Parathyroid adenoma (tissue), 2 donors: ENCODE data around the gene GIPR.
A peak's percentile ranks its signal among the peaks of the same experiment; 100 is the strongest.

Experiments
- H2AFZ ChIP-seq: fragments of 300-600 bp; sonication (generic); one replicate; pipeline ENCODE4 v1.7.0; 2017; ENCODE audit warnings: antibody characterized with exemption, mild to moderate bottlenecking
- H3K27ac ChIP-seq: fragments of 300-600 bp; sonication (generic); one replicate; pipeline ENCODE4 v1.7.0; 2017
- H3K27me3 ChIP-seq: fragments of 300-600 bp; sonication (generic); one replicate; pipeline ENCODE4 v1.7.0; 2017; ENCODE audit warnings: low read length; ENCODE audit not compliant: control insufficient read depth, insufficient read depth
- H3K36me3 ChIP-seq: fragments of 300-600 bp; sonication (generic); one replicate; pipeline ENCODE4 v1.7.0; 2017; ENCODE audit warnings: low read length; ENCODE audit not compliant: control insufficient read depth, insufficient read depth
- H3K4me1 ChIP-seq: fragments of 300-600 bp; sonication (generic); one replicate; pipeline ENCODE4 v1.7.0; 2017; ENCODE audit warnings: control low read depth
- H3K4me2 ChIP-seq: fragments of 300-600 bp; sonication (generic); one replicate; pipeline ENCODE4 v1.7.0; 2017; ENCODE audit warnings: low read length
- H3K4me3 ChIP-seq: fragments of 300-600 bp; sonication (generic); one replicate; pipeline ENCODE4 v1.7.0; 2017; ENCODE audit warnings: low read depth, low read length
- H3K79me2 ChIP-seq: fragments of 300-600 bp; sonication (generic); one replicate; pipeline ENCODE4 v1.7.0; 2017; ENCODE audit warnings: control low read depth
- H3K9ac ChIP-seq: fragments of 300-600 bp; sonication (generic); one replicate; pipeline ENCODE4 v1.7.0; 2017; ENCODE audit warnings: mild to moderate bottlenecking
- H3K9me3 ChIP-seq: fragments of 300-600 bp; sonication (generic); one replicate; pipeline ENCODE4 v1.7.0; 2017; ENCODE audit warnings: low read length; ENCODE audit not compliant: control insufficient read depth
- TF ChIP-seq, protein P1 (sequence below): fragments of 300-600 bp; sonication (generic); IDR thresholded peaks from one replicate; pipeline ENCODE4 v1.7.0; 2017; ENCODE audit warnings: antibody characterized with exemption, mild to moderate bottlenecking
- donor health status: primary hyperparathyroidism.

GIPR gene

DNA sequence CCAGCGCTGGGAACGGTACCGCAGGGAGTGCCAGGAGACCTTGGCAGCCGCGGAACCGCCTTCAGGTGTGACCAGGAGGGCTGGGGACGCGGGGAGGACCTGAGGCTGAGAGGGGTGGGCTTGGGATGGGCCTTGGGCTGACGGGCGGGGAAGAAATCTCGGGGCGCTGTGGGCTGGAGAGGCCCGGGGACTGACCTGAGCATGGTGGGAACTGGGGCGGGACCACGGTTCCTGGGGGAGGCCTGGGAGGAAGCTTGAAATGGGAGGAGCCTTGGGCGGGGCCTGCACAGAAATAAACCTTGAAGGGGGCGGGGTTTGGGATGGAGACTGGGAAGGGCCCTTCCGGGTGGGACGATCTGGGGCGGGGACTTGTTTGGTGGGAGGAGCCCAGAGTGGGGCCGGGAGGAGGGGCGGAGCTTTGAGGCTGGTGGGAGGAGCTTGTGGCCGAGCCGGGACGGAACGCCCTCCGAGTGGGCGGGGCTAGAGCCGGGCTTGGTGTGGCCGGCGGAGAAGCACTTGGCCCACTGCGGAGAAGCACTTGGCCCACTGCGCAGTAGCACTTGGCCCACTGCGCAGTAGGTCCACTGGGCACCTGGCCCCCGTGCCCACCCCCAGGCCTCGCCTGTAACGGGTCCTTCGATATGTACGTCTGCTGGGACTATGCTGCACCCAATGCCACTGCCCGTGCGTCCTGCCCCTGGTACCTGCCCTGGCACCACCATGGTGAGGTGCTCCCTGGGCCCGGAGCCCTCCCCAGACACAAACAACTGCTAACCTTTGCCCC lies 2.8 kb downstream of the GIPR start:
- H3K9ac ChIP-seq = no peak overlapping the region

DNA sequence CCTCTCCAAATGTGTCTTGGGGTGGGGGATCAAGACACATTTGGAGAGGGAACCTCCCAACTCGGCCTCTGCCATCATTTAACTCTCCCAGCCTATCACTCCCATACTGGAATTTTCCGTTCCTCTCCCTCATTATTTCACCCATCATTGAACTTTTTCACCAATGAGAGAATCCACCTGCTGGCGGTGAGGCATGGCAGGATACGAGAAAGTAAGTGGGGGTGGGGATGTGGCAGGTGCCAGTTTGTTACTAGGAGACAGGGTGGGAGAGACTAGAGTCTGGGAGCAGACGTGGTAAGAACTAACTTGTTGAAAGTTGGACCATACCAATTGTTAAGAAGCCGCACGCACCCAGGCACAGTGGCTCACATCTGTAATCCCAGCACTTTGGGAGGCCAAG lies 6.9 kb downstream of the GIPR start:
- H3K9me3 ChIP-seq = no peaks in the 10 kb centered on the region
- no peak overlapping the region for H3K4me2 ChIP-seq
- H3K4me3 ChIP-seq = no peak overlapping the region
- H3K27ac ChIP-seq = no peak overlapping the region
- H3K27me3 ChIP-seq = no peaks in the 10 kb centered on the region
- H3K79me2 ChIP-seq = no peaks in the 10 kb centered on the region
- H3K4me1 ChIP-seq = no peaks in the 10 kb centered on the region
- no peak overlapping the region for H3K9ac ChIP-seq
- no peak overlapping the region for H2AFZ ChIP-seq
- TF ChIP-seq, protein P1, sequence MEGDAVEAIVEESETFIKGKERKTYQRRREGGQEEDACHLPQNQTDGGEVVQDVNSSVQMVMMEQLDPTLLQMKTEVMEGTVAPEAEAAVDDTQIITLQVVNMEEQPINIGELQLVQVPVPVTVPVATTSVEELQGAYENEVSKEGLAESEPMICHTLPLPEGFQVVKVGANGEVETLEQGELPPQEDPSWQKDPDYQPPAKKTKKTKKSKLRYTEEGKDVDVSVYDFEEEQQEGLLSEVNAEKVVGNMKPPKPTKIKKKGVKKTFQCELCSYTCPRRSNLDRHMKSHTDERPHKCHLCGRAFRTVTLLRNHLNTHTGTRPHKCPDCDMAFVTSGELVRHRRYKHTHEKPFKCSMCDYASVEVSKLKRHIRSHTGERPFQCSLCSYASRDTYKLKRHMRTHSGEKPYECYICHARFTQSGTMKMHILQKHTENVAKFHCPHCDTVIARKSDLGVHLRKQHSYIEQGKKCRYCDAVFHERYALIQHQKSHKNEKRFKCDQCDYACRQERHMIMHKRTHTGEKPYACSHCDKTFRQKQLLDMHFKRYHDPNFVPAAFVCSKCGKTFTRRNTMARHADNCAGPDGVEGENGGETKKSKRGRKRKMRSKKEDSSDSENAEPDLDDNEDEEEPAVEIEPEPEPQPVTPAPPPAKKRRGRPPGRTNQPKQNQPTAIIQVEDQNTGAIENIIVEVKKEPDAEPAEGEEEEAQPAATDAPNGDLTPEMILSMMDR = no peak
- H3K36me3 ChIP-seq = no peaks in the 10 kb centered on the region

More for the DNA sequence above, 2.8 kb downstream of the GIPR start:
- no peak overlapping the region for H3K4me3 ChIP-seq
- H3K27ac ChIP-seq = no peak overlapping the region
- TF ChIP-seq, protein P1 = no peak
- H3K36me3 ChIP-seq = no peaks in the 10 kb centered on the region
- H3K9me3 ChIP-seq = no peaks in the 10 kb centered on the region
- H3K79me2 ChIP-seq = no peaks in the 10 kb centered on the region
- H2AFZ ChIP-seq = no peak overlapping the region
- no peaks in the 10 kb centered on the region for H3K27me3 ChIP-seq
- H3K4me2 ChIP-seq = no peak overlapping the region
- peaks cover 3% of the 10 kb centered on the region for H3K4me1 ChIP-seq

DNA sequence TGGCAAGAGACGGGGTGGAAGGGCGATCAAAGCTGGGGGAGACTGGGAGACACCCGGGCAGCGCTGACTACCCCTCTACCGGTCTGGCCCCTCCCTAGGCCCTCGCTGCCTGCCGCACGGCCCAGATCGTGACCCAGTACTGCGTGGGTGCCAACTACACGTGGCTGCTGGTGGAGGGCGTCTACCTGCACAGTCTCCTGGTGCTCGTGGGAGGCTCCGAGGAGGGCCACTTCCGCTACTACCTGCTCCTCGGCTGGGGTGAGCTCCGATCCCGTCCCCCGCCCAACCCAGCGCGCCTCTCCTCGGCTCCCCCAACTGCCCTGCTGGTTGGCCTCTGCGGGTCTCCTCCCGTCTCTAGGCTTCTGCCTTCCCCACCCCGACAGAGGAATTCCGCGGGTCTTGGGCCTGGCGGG lies 8.8 kb downstream of the GIPR start:
- no peak overlapping the region for H3K27ac ChIP-seq
- H3K27me3 ChIP-seq = no peaks in the 10 kb centered on the region
- H3K79me2 ChIP-seq = no peaks in the 10 kb centered on the region
- TF ChIP-seq, protein P1 = no peak
- no peaks in the 10 kb centered on the region for H3K4me1 ChIP-seq
- H3K4me2 ChIP-seq = peak overlapping the region; percentile 51
- no peak overlapping the region for H3K4me3 ChIP-seq
- no peaks in the 10 kb centered on the region for H3K9me3 ChIP-seq
- no peak overlapping the region for H3K9ac ChIP-seq
- H2AFZ ChIP-seq = peak overlapping the region; percentile 81
- H3K36me3 ChIP-seq = no peaks in the 10 kb centered on the region

DNA sequence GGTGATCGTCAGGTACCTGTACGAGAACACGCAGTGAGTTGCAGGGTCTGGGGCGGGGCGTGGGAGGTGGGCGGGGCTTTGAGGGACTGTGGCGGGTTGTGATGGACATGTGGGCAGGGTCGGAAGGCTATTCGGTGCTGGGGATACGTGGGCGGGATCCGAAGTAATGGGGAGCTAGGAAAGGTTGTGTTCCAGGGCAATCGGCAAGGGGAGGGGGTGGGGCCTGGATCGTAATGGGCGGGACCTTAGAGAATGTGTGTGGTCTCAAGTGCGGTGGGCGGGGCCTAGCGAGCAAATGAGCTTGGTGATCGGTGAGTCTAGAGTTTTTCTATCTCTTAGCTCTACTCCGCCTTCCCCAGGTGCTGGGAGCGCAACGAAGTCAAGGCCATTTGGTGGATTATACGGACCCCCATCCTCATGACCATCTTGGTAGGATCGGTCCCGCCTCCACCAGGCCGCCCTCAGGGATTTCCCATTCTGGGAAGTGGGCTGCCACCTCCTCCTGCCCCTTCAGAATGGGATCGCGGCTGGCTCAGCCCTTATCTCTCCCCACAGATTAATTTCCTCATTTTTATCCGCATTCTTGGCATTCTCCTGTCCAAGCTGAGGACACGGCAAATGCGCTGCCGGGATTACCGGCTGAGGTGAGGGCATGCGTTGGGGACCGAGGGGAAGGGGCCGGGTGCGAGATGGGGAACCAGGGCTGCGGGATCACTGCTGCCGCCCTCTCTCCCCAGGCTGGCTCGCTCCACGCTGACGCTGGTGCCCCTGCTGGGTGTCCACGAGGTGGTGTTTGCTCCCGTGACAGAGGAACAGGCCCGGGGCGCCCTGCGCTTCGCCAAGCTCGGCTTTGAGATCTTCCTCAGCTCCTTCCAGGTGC lies 9.6 kb downstream of the GIPR start:
- H3K27me3 ChIP-seq = no peaks in the 10 kb centered on the region
- no peaks in the 10 kb centered on the region for H3K4me1 ChIP-seq
- H3K27ac ChIP-seq = no peak overlapping the region
- H3K4me2 ChIP-seq = no peak overlapping the region
- no peaks in the 10 kb centered on the region for H3K36me3 ChIP-seq
- H2AFZ ChIP-seq = peak overlapping the region; percentile 69
- TF ChIP-seq, protein P1 = no peak
- H3K9me3 ChIP-seq = no peaks in the 10 kb centered on the region
- no peak overlapping the region for H3K9ac ChIP-seq
- no peak overlapping the region for H3K4me3 ChIP-seq
- no peaks in the 10 kb centered on the region for H3K79me2 ChIP-seq
